GM12801 (cell line): ENCODE results near the gene TNIP1.

Source experiments
- CTCF ChIP-seq: IDR thresholded peaks from one replicate; pipeline ENCODE4 v1.5.1; 2011; ENCODE audit warnings: control low read depth; ENCODE audit not compliant: insufficient read length; ENCODE audit errors: extremely low read depth

The TNIP1 gene

GRCh38 chr5:151029179-151030055 lies 51.4 kb downstream of the TNIP1 start:
- TF ChIP-seq CTCF: no peak

GRCh38 chr5:151028717-151029116 lies 52.1 kb downstream of the TNIP1 start:
- no peak for TF ChIP-seq CTCF

GRCh38 chr5:151027961-151028479 lies 52.8 kb downstream of the TNIP1 start:
- no peak for TF ChIP-seq CTCF

- no peak for TF ChIP-seq CTCF
These were observed 54.2 kb downstream of the TNIP1 start for GRCh38 chr5:151026679-151027078.

GRCh38 chr5:151026088-151026487 lies 54.7 kb downstream of the TNIP1 start:
- no peak for TF ChIP-seq CTCF

- TF ChIP-seq CTCF: no peak
These were observed 55.6 kb downstream of the TNIP1 start for GRCh38 chr5:151025250-151025606.

- TF ChIP-seq CTCF: no peak
These were observed 56.2 kb downstream of the TNIP1 start for GRCh38 chr5:151024440-151025249.
